Vagina (tissue), 2 donors: ENCODE data around the gene CRHBP. TPM values are rescaled to one million over a fixed set of nuclear protein-coding genes. Genes with fewer than 3 reads are reported as not detected.

Experiments
- DNase-seq, 2 donors: peaks; one replicate each; pipeline ENCODE4 v3.0.0-alpha.2; 2017; ENCODE audit errors: extremely low spot score in 2 of 2
- H3K27ac ChIP-seq: fragments of 200-600 bp; sonication (generic); one replicate; pipeline ENCODE4 v1.5.1; 2019
- H3K27me3 ChIP-seq: fragments of 200-600 bp; sonication (generic); one replicate; pipeline ENCODE4 v1.5.1; 2019
- H3K36me3 ChIP-seq, 2 donors: fragments of 200-600 bp; sonication (generic); one replicate each; pipeline ENCODE4 v1.5.1; 2017 to 2019
- H3K4me1 ChIP-seq: fragments of 200-600 bp; sonication (generic); one replicate; pipeline ENCODE4 v1.5.1; 2019
- H3K4me3 ChIP-seq, 2 donors: fragments of 200-600 bp; sonication (generic); 1 replicate in 1 of 2; 2 replicates in 1 of 2; pipeline ENCODE4 v1.5.1; 2016 to 2019
- H3K9me3 ChIP-seq: fragments of 200-600 bp; sonication (generic); one replicate; pipeline ENCODE4 v1.5.1; 2019
- POLR2A ChIP-seq, 2 donors: fragments of 450-650 bp; IDR thresholded peaks; one replicate each; pipeline ENCODE4 v1.6.1; 2017; ENCODE audit warnings: antibody characterized with exemption in 2 of 2, mild to moderate bottlenecking in 2 of 2, moderate library complexity in 2 of 2
- POLR2AphosphoS5 ChIP-seq, 2 donors: sonication (generic); formaldehyde crosslinking; IDR thresholded peaks; one replicate each; pipeline ENCODE4 v1.9.0; 2017; ENCODE audit warnings: antibody characterized with exemption in 2 of 2, mild to moderate bottlenecking in 2 of 2, low read depth in 1 of 2; ENCODE audit not compliant: insufficient read depth in 1 of 2
- intact Hi-C: fragments of 100-400 bp; cut with DNase I; formaldehyde crosslinking; loops from one replicate; pipeline ENCODE4 v1.15.1; 2023
- total RNA-seq: library from RNA; depleted of rRNA; stranded (reverse); fragments of >200 nt; gene quantifications from one replicate; pipeline ENCODE4 v1.2.3, GENCODE V29; 2016
- TF ChIP-seq, protein P1 (sequence below), 3 experiments: fragments of 450-650 bp in 2 of 3; fragments of 200-600 bp in 1 of 3; sonication (generic) in 1 of 3; IDR thresholded peaks; one replicate each; pipeline ENCODE4 v1.5.1; 2017 to 2019; ENCODE audit warnings: antibody characterized with exemption in 3 of 3, mild to moderate bottlenecking in 2 of 3, moderate library complexity in 2 of 3

Gene CRHBP
- total RNA-seq, 1 donor from 2014 or later: 5.9 TPM

DNA sequence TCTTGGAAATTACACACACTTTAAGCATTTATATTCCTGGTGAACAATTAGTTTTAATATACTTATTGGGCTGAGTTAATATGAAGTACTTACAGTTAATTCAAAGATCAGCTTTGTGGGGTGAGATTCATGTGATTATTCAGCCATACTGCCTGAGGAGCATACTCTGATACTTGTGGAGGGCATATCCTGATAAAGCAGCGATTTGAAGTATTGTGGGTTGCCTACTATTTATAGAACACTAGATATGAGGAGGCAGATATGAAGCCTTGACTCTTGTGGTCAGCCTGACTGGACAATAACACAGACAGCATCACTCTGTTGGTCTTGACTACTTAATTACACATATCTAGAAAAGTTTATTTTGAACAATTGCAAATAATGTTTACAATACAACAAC lies 50.4 kb downstream of the CRHBP start:
- Histone ChIP-seq H3K27ac (no peak overlapping the region), H3K4me1 (no peaks in the 10 kb centered on the region), H3K9me3 (no peaks in the 10 kb centered on the region), H3K27me3 (no peaks in the 10 kb centered on the region), H3K4me3 (no peak overlapping the region), H3K36me3 (no peaks in the 10 kb centered on the region)
- no peak for DNase-seq
- intact Hi-C loops: no loop called here
- TF ChIP-seq, protein P1, sequence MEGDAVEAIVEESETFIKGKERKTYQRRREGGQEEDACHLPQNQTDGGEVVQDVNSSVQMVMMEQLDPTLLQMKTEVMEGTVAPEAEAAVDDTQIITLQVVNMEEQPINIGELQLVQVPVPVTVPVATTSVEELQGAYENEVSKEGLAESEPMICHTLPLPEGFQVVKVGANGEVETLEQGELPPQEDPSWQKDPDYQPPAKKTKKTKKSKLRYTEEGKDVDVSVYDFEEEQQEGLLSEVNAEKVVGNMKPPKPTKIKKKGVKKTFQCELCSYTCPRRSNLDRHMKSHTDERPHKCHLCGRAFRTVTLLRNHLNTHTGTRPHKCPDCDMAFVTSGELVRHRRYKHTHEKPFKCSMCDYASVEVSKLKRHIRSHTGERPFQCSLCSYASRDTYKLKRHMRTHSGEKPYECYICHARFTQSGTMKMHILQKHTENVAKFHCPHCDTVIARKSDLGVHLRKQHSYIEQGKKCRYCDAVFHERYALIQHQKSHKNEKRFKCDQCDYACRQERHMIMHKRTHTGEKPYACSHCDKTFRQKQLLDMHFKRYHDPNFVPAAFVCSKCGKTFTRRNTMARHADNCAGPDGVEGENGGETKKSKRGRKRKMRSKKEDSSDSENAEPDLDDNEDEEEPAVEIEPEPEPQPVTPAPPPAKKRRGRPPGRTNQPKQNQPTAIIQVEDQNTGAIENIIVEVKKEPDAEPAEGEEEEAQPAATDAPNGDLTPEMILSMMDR (IDR thresholded peaks at IDR 0.05): no peak
- TF ChIP-seq POLR2AphosphoS5 (IDR thresholded peaks at IDR 0.05; ENCODE audit: insufficient read depth in 1 of 2, low read depth in 1 of 2) (no peak), POLR2A (IDR thresholded peaks at IDR 0.05) (no peak)

DNA sequence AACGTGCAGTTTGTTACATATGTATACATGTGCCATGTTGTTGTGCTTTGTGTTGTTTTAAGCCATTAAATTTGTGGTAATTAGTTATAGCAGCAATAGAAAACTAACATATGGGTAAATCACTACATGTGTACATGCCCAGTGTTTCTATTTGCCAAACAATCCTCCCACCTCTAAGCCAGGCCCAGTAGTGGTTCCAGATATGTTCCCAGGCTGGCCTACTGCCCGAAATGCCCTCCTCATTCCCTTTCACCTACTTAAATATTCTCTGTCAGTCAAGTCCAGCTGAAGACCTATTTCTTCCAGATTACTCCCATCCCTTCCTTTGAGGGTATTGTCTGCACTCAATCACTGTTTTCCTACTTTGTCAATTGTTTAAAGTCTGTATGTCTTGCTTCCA lies 53.3 kb downstream of the CRHBP start:
- Histone ChIP-seq H3K27me3 (no peaks in the 10 kb centered on the region), H3K4me3 (no peak overlapping the region), H3K4me1 (no peaks in the 10 kb centered on the region), H3K36me3 (no peaks in the 10 kb centered on the region), H3K27ac (no peak overlapping the region), H3K9me3 (no peaks in the 10 kb centered on the region)
- DNase-seq: no peak
- TF ChIP-seq POLR2AphosphoS5 (IDR thresholded peaks at IDR 0.05; ENCODE audit: insufficient read depth in 1 of 2, low read depth in 1 of 2) (no peak), POLR2A (IDR thresholded peaks at IDR 0.05) (no peak)
- TF ChIP-seq, protein P1 (IDR thresholded peaks at IDR 0.05): no peak
- intact Hi-C loops: no loop called here

DNA sequence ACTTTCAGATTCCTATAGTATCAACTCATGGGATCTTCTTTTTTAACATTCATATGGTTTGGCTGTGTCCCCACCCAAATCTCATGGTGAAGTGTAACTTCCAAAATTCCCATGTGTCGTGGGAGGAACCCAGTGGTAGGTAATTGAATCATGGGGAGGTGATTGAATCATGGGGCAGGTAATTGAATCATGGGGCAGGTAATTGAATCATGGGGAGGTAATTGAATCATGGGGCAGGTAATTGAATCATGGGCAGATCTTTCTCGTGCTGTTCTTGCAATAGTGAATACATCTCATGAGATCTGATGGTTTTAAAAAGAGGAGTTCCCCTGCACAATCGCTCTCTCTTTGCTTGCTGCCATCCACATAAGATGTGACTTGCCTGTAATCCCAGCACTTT lies 55.6 kb downstream of the CRHBP start:
- TF ChIP-seq, protein P1 (IDR thresholded peaks at IDR 0.05): no peak
- TF ChIP-seq POLR2AphosphoS5 (IDR thresholded peaks at IDR 0.05; ENCODE audit: insufficient read depth in 1 of 2, low read depth in 1 of 2) (no peak), POLR2A (IDR thresholded peaks at IDR 0.05) (no peak)
- no peaks in the 10 kb centered on the region for H3K9me3 ChIP-seq
- no peaks in the 10 kb centered on the region for H3K27me3 ChIP-seq
- no peak for DNase-seq
- no peaks in the 10 kb centered on the region for H3K36me3 ChIP-seq
- H3K4me3 ChIP-seq: no peak overlapping the region
- H3K4me1 ChIP-seq: no peaks in the 10 kb centered on the region
- H3K27ac ChIP-seq: no peak overlapping the region
- intact Hi-C loops: no loop called here

DNA sequence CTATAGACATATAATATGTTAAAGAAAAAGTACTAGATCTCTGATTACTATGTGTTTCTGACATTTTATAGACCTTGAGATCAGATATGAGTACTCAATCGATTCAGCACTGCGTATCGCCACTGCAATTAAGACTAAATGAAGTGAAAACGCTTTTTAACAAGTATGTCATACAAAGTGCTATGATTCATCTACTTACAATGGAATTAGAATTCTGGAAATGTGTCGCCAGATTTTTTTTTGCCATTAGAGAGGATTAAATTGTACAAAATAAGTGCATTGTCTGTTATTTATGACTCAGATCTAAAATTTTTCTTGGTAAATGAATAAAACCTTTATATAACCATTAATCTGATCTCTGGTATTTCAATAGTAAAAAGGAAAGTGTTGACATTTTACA lies 57.4 kb downstream of the CRHBP start:
- no peak overlapping the region for H3K27ac ChIP-seq
- intact Hi-C loops: no loop called here
- TF ChIP-seq POLR2AphosphoS5 (IDR thresholded peaks at IDR 0.05; ENCODE audit: insufficient read depth in 1 of 2, low read depth in 1 of 2) (no peak), POLR2A (IDR thresholded peaks at IDR 0.05) (no peak)
- TF ChIP-seq, protein P1 (IDR thresholded peaks at IDR 0.05): no peak
- DNase-seq: no peak
- no peaks in the 10 kb centered on the region for H3K27me3 ChIP-seq
- no peaks in the 10 kb centered on the region for H3K4me1 ChIP-seq
- no peaks in the 10 kb centered on the region for H3K9me3 ChIP-seq
- H3K4me3 ChIP-seq: no peak overlapping the region
- no peaks in the 10 kb centered on the region for H3K36me3 ChIP-seq

DNA sequence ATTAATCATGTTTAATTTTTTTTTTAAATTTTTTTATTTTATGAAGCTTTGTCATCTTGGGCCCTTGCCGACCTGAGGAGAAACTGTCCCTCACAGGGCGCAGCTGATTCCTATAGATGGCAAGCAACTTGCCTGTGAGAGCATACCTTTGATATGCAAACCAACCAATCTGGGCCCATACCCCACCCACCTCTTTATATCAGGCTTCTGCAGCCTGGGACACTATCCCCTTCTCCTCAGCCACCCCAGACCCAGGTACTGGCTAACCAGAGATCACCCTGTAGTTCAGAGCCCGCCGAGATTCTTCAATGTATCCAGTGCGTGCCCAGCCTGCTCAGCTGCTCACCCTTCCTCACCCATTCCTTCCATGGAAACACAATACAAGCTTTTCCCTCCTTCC lies 58.7 kb downstream of the CRHBP start:
- intact Hi-C loops: no loop called here
- TF ChIP-seq, protein P1 (IDR thresholded peaks at IDR 0.05): no peak
- TF ChIP-seq POLR2A (IDR thresholded peaks at IDR 0.05): no peak

More for the DNA sequence above, 58.7 kb downstream of the CRHBP start:
- no peak overlapping the region for H3K27ac ChIP-seq
- H3K4me1 ChIP-seq: no peaks in the 10 kb centered on the region
- no peaks in the 10 kb centered on the region for H3K9me3 ChIP-seq
- no peaks in the 10 kb centered on the region for H3K36me3 ChIP-seq
- DNase-seq: no peak
- H3K4me3 ChIP-seq: no peak overlapping the region
- no peaks in the 10 kb centered on the region for H3K27me3 ChIP-seq
